ENCODE results near the gene ZNF792. TPM values are rescaled to one million over a fixed set of nuclear protein-coding genes. Genes with fewer than 3 reads are reported as not detected.

The ZNF792 gene
- polyA plus RNA-seq, 1 donor from 2014 or later: 3.7 TPM

DNA sequence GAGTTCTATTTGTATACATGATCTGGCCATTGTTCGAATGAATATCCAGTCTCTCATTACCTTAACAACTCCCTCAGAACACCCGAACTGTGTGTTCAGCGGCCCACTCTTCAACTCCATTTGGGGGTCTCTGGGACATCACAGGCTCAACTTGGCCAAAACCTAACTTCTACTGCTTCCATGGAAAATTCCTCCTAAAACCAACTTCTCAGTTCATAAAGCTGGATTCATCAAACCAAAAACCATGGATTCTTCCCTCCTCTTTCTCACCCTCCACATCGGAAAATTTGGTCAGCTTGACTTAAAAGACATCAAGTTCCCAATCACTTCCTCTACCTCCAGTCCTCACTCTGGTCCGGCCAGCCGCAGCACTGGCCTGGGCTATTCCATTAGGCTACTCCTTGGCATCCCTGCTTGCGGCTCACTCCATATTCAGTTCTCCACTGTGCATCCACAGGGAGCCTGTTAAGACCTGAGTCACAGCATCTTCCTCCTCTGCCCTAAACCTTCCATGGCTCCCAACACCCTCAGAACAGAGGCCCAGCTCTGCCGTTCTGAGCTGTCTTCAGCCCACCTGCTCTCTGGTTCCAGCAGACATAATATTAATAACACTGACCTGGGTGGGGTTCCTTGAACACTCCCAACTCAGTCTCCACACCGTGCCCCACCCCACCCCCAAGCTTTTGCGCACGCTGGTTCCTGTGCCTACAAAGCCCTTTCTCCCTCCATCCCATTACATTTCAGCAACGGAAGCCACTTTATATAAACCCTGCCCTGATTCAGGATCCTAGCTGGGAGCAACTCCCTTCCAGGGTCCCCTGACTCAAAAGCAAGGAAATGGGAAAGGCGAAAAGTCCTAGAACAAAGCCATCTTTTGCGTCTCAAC is 1.1 kb downstream of the ZNF792 start:
- Histone ChIP-seq H3K27ac (ENCODE audit: low read length) (no peak overlapping the region), H3K9ac (ENCODE audit: low read length) (peak overlapping the region; percentile 72)

GRCh38 chr19:34961775-34962686 is 2.0 kb downstream of the ZNF792 start:
- peaks cover 6% of the 10 kb centered on the region for H3K79me2 ChIP-seq (replicated peaks; ENCODE audit: insufficient read depth, low read length)
- no peak overlapping the region for H3K9ac ChIP-seq (ENCODE audit: low read length)
- no peaks in the 10 kb centered on the region for H3K9me2 ChIP-seq (ENCODE audit: insufficient read depth, low read length)
- H3K27ac ChIP-seq (ENCODE audit: low read length): no peak overlapping the region
- no peaks in the 10 kb centered on the region for H3F3A ChIP-seq (ENCODE audit: insufficient read depth, low read length, poor library complexity, severe bottlenecking)
- peaks cover 19% of the 10 kb centered on the region for H3K36me3 ChIP-seq (ENCODE audit: insufficient read depth, low read length)
- no peaks in the 10 kb centered on the region for H4K20me1 ChIP-seq (ENCODE audit: insufficient read depth)
- H2AFZ ChIP-seq (ENCODE audit: low read depth, low read length): no peak overlapping the region
- peak overlapping the region; percentile 92 for H3K4me3 ChIP-seq (ENCODE audit: low read length)
- no peak for TF ChIP-seq POLR2AphosphoS5 (IDR thresholded peaks at IDR 0.05)
- no peak for TF ChIP-seq EZH2 (IDR thresholded peaks at IDR 0.05; ENCODE audit: borderline replicate concordance, insufficient read depth, low read length, poor library complexity, severe bottlenecking)
- no peak for TF ChIP-seq RAD21 (conservative IDR thresholded peaks at IDR 0.05)
- H3K4me2 ChIP-seq (ENCODE audit: low read length): peak overlapping the region; percentile 89
- H3K9me3 ChIP-seq (ENCODE audit: low read length): peaks cover 14% of the 10 kb centered on the region
- no peaks in the 10 kb centered on the region for H3K27me3 ChIP-seq (ENCODE audit: insufficient read depth, low read depth, low read length)

More for the DNA sequence above, 1.1 kb downstream of the ZNF792 start:
- Histone ChIP-seq H3F3A (ENCODE audit: insufficient read depth, low read length, poor library complexity, severe bottlenecking) (no peaks in the 10 kb centered on the region), H3K9me3 (ENCODE audit: low read length) (peaks cover 5% of the 10 kb centered on the region), H3K27me3 (ENCODE audit: insufficient read depth, low read depth, low read length) (no peaks in the 10 kb centered on the region), H3K79me2 (replicated peaks; ENCODE audit: insufficient read depth, low read length) (peaks cover 6% of the 10 kb centered on the region), H4K20me1 (ENCODE audit: insufficient read depth) (no peaks in the 10 kb centered on the region), H3K4me2 (ENCODE audit: low read length) (peak overlapping the region; percentile 89), H2AFZ (ENCODE audit: low read depth, low read length) (peak overlapping the region; percentile 69), H3K4me3 (ENCODE audit: low read length) (peak overlapping the region; percentile 92), H3K36me3 (ENCODE audit: insufficient read depth, low read length) (peaks cover 11% of the 10 kb centered on the region), H3K9me2 (ENCODE audit: insufficient read depth, low read length) (no peaks in the 10 kb centered on the region)
- TF ChIP-seq, protein P1, sequence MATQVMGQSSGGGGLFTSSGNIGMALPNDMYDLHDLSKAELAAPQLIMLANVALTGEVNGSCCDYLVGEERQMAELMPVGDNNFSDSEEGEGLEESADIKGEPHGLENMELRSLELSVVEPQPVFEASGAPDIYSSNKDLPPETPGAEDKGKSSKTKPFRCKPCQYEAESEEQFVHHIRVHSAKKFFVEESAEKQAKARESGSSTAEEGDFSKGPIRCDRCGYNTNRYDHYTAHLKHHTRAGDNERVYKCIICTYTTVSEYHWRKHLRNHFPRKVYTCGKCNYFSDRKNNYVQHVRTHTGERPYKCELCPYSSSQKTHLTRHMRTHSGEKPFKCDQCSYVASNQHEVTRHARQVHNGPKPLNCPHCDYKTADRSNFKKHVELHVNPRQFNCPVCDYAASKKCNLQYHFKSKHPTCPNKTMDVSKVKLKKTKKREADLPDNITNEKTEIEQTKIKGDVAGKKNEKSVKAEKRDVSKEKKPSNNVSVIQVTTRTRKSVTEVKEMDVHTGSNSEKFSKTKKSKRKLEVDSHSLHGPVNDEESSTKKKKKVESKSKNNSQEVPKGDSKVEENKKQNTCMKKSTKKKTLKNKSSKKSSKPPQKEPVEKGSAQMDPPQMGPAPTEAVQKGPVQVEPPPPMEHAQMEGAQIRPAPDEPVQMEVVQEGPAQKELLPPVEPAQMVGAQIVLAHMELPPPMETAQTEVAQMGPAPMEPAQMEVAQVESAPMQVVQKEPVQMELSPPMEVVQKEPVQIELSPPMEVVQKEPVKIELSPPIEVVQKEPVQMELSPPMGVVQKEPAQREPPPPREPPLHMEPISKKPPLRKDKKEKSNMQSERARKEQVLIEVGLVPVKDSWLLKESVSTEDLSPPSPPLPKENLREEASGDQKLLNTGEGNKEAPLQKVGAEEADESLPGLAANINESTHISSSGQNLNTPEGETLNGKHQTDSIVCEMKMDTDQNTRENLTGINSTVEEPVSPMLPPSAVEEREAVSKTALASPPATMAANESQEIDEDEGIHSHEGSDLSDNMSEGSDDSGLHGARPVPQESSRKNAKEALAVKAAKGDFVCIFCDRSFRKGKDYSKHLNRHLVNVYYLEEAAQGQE (IDR thresholded peaks at IDR 0.05; ENCODE audit: borderline replicate concordance): no peak

- Histone ChIP-seq H4K20me1 (ENCODE audit: insufficient read depth) (no peaks in the 10 kb centered on the region), H3K9me2 (ENCODE audit: insufficient read depth, low read length) (no peaks in the 10 kb centered on the region), H3K79me2 (replicated peaks; ENCODE audit: insufficient read depth, low read length) (peaks cover 6% of the 10 kb centered on the region), H3K27me3 (ENCODE audit: insufficient read depth, low read depth, low read length) (no peaks in the 10 kb centered on the region), H3K27ac (ENCODE audit: low read length) (no peak overlapping the region), H2AFZ (ENCODE audit: low read depth, low read length) (no peak overlapping the region), H3K9ac (ENCODE audit: low read length) (no peak overlapping the region), H3K4me3 (ENCODE audit: low read length) (no peak overlapping the region), H3K36me3 (ENCODE audit: insufficient read depth, low read length) (peaks cover 28% of the 10 kb centered on the region), H3K4me2 (ENCODE audit: low read length) (no peak overlapping the region), H3K9me3 (ENCODE audit: low read length) (peaks cover 21% of the 10 kb centered on the region), H3F3A (ENCODE audit: insufficient read depth, low read length, poor library complexity, severe bottlenecking) (no peaks in the 10 kb centered on the region)
- TF ChIP-seq POLR2AphosphoS5 (IDR thresholded peaks at IDR 0.05) (no peak), SMC3 (conservative IDR thresholded peaks at IDR 0.05; ENCODE audit: poor library complexity) (no peak), EZH2 (IDR thresholded peaks at IDR 0.05; ENCODE audit: borderline replicate concordance, insufficient read depth, low read length, poor library complexity, severe bottlenecking) (no peak), RAD21 (conservative IDR thresholded peaks at IDR 0.05) (no peak), MXI1 (conservative IDR thresholded peaks at IDR 0.05; ENCODE audit: poor library complexity, severe bottlenecking) (no peak), TAF1 (IDR thresholded peaks at IDR 0.05; ENCODE audit: low read depth) (no peak)
- TF ChIP-seq, protein P1 (IDR thresholded peaks at IDR 0.05; ENCODE audit: borderline replicate concordance): no peak
- TF ChIP-seq, protein P2, sequence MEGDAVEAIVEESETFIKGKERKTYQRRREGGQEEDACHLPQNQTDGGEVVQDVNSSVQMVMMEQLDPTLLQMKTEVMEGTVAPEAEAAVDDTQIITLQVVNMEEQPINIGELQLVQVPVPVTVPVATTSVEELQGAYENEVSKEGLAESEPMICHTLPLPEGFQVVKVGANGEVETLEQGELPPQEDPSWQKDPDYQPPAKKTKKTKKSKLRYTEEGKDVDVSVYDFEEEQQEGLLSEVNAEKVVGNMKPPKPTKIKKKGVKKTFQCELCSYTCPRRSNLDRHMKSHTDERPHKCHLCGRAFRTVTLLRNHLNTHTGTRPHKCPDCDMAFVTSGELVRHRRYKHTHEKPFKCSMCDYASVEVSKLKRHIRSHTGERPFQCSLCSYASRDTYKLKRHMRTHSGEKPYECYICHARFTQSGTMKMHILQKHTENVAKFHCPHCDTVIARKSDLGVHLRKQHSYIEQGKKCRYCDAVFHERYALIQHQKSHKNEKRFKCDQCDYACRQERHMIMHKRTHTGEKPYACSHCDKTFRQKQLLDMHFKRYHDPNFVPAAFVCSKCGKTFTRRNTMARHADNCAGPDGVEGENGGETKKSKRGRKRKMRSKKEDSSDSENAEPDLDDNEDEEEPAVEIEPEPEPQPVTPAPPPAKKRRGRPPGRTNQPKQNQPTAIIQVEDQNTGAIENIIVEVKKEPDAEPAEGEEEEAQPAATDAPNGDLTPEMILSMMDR (IDR thresholded peaks at IDR 0.05; ENCODE audit: poor library complexity, severe bottlenecking): no peak
Measured at GRCh38 chr19:34960940-34961679, 2.9 kb downstream of the ZNF792 start.

Measured in neural cell (in vitro differentiated cells).